ENCODE measurements around the gene RHD. TPM values are rescaled to one million over a fixed set of nuclear protein-coding genes. Genes with fewer than 3 reads are reported as not detected.
"Not testable (repeated sequence)": the region's sequence is repeated elsewhere in the genome, so short reads cannot be mapped to it uniquely, and the experiment has no call there.

Gene RHD
- total RNA-seq, 1 donor from 2014 or later: not detected

GRCh38 chr1:25369241-25369640 is 96.9 kb downstream of the RHD start:
- H3K4me1 ChIP-seq: no peaks in the 10 kb centered on the region
- H3K27ac ChIP-seq: no peak overlapping the region
- no peaks in the 10 kb centered on the region for H3K36me3 ChIP-seq
- intact Hi-C loops (cut with DNase I): no loop called here
- no peak overlapping the region for H3K4me3 ChIP-seq
- H3K27me3 ChIP-seq: no peaks in the 10 kb centered on the region
- TF ChIP-seq POLR2AphosphoS5 (IDR thresholded peaks at IDR 0.05; ENCODE audit: insufficient read depth in 1 of 2, low read depth in 1 of 2) (no peak), CTCF (IDR thresholded peaks at IDR 0.05) (no peak), POLR2A (IDR thresholded peaks at IDR 0.05) (no peak)
- H3K9me3 ChIP-seq: no peaks in the 10 kb centered on the region
- DNase-seq (ENCODE audit: extremely low spot score in 2 of 2): no peak

GRCh38 chr1:25369691-25370271 is 97.5 kb downstream of the RHD start:
- DNase-seq (ENCODE audit: extremely low spot score in 2 of 2); H3K9me3 ChIP-seq; H3K4me3 ChIP-seq; H3K27me3 ChIP-seq; H3K27ac ChIP-seq; H3K36me3 ChIP-seq; intact Hi-C loops (cut with DNase I); H3K4me1 ChIP-seq: not testable (repeated sequence)

- H3K36me3 ChIP-seq; H3K4me1 ChIP-seq; DNase-seq (ENCODE audit: extremely low spot score in 2 of 2); intact Hi-C loops (cut with DNase I); H3K27me3 ChIP-seq; H3K4me3 ChIP-seq; H3K9me3 ChIP-seq; H3K27ac ChIP-seq: not testable (repeated sequence)
Observed at GRCh38 chr1:25371757-25372156, 99.4 kb downstream of the RHD start.

GRCh38 chr1:25378367-25378766 is 106.1 kb downstream of the RHD start:
- DNase-seq (ENCODE audit: extremely low spot score in 2 of 2); H3K9me3 ChIP-seq; H3K27ac ChIP-seq; H3K4me3 ChIP-seq; intact Hi-C loops (cut with DNase I); H3K27me3 ChIP-seq; H3K4me1 ChIP-seq; H3K36me3 ChIP-seq: not testable (repeated sequence)

Other genes with a start within 250 kb of the RHD start
- gene SYF2, start 40.0 kb upstream of the RHD start, total RNA-seq: 28.7 TPM
- 163 TPM for gene RSRP1, start 25.1 kb upstream of the RHD start, total RNA-seq
- 68.8 TPM for gene TMEM50A, start 65.8 kb downstream of the RHD start, total RNA-seq
- not detected for gene RHCE, start 148.3 kb downstream of the RHD start, total RNA-seq
- gene MACO1, start 158.4 kb downstream of the RHD start, total RNA-seq: 13.8 TPM